WERI-Rb-1 (cell line): ENCODE results near the gene OR1K1.
"Not testable (repeated sequence)": the region's sequence is repeated elsewhere in the genome, so short reads cannot be mapped to it uniquely, and the experiment has no call there.

Source experiments
- DNase-seq: peaks from one replicate; pipeline ENCODE4 v3.0.0-alpha.2; 2020
- H3K27ac ChIP-seq: fragments of 250-450 bp; sonication (Bioruptor Pico); 2 replicates; pipeline ENCODE4 v1.5.1; 2020; ENCODE audit warnings: mild to moderate bottlenecking, moderate library complexity
- H3K27me3 ChIP-seq: fragments of 250-450 bp; sonication (Bioruptor Pico); 2 replicates; pipeline ENCODE4 v1.5.1; 2021; ENCODE audit warnings: mild to moderate bottlenecking, low read depth, moderate library complexity; ENCODE audit not compliant: insufficient read depth, severe bottlenecking
- H3K36me3 ChIP-seq: fragments of 250-450 bp; sonication (Bioruptor Pico); 2 replicates; pipeline ENCODE4 v1.5.1; 2020; ENCODE audit warnings: mild to moderate bottlenecking, moderate library complexity
- H3K4me3 ChIP-seq: 2 replicates; pipeline ENCODE4 v1.5.1; 2011; ENCODE audit warnings: low read depth, mild to moderate bottlenecking, control low read depth, low read length
- H3K9me3 ChIP-seq: fragments of 250-450 bp; sonication (Bioruptor Pico); 2 replicates; pipeline ENCODE4 v1.5.1; 2021; ENCODE audit warnings: mild to moderate bottlenecking, moderate library complexity; ENCODE audit not compliant: severe bottlenecking
- TF ChIP-seq, protein P1 (sequence below): IDR thresholded peaks from 2 replicates; pipeline ENCODE4 v1.5.1; 2011; ENCODE audit warnings: low read depth, mild to moderate bottlenecking, control low read depth, inconsistent platforms, low read length

OR1K1 gene

GRCh38 chr9:122822056-122822455, 22.1 kb downstream of the OR1K1 start:
- no peak overlapping the region for H3K27ac ChIP-seq
- TF ChIP-seq, protein P1, sequence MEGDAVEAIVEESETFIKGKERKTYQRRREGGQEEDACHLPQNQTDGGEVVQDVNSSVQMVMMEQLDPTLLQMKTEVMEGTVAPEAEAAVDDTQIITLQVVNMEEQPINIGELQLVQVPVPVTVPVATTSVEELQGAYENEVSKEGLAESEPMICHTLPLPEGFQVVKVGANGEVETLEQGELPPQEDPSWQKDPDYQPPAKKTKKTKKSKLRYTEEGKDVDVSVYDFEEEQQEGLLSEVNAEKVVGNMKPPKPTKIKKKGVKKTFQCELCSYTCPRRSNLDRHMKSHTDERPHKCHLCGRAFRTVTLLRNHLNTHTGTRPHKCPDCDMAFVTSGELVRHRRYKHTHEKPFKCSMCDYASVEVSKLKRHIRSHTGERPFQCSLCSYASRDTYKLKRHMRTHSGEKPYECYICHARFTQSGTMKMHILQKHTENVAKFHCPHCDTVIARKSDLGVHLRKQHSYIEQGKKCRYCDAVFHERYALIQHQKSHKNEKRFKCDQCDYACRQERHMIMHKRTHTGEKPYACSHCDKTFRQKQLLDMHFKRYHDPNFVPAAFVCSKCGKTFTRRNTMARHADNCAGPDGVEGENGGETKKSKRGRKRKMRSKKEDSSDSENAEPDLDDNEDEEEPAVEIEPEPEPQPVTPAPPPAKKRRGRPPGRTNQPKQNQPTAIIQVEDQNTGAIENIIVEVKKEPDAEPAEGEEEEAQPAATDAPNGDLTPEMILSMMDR: no peak
- H3K9me3 ChIP-seq: no peaks in the 10 kb centered on the region
- DNase-seq: peak; percentile 59
- no peak overlapping the region for H3K4me3 ChIP-seq
- no peaks in the 10 kb centered on the region for H3K27me3 ChIP-seq
- peaks cover 66% of the 10 kb centered on the region for H3K36me3 ChIP-seq

DNA sequence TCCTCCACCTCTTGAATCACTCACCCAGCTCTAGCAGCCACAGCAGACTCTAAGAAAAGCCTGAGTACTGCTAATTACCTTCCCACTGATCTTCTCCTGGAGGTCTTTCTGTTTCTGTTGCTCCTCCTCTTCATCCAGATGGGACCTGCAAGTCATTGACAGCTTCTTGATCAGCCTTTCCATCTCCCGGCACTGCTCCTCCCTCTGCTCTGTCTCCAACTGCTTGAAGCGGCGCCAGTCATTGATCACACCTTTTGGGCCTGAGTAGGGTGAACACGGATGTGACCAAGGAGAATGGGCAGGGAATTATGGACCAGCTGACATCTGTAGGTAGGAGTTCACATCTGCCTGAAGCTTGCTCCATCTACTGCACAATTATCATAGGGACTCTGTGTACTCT, 23.0 kb downstream of the OR1K1 start:
- Histone ChIP-seq H3K27ac (no peak overlapping the region), H3K27me3 (no peaks in the 10 kb centered on the region), H3K4me3 (no peak overlapping the region), H3K36me3 (peaks cover 60% of the 10 kb centered on the region), H3K9me3 (no peaks in the 10 kb centered on the region)
- TF ChIP-seq, protein P1: no peak
- DNase-seq: no peak

- no peaks in the 10 kb centered on the region for H3K9me3 ChIP-seq
- TF ChIP-seq, protein P1: no peak
- peak overlapping the region; percentile 81 for H3K27ac ChIP-seq
- peaks cover 37% of the 10 kb centered on the region for H3K36me3 ChIP-seq
- H3K27me3 ChIP-seq: no peaks in the 10 kb centered on the region
- DNase-seq: no peak
- H3K4me3 ChIP-seq: peak overlapping the region; percentile 85
Observed at GRCh38 chr9:122827761-122828093, 27.8 kb downstream of the OR1K1 start.

- DNase-seq, H3K9me3 ChIP-seq, H3K27me3 ChIP-seq: not testable (repeated sequence)
- Histone ChIP-seq H3K36me3 (peaks cover 29% of the 10 kb centered on the region), H3K4me3 (peak overlapping the region; percentile 85), H3K27ac (peak overlapping the region; percentile 81)
Observed at GRCh38 chr9:122828965-122829284, 29.0 kb downstream of the OR1K1 start.

GRCh38 chr9:122832194-122832593, 32.3 kb downstream of the OR1K1 start:
- Histone ChIP-seq H3K9me3 (no peaks in the 10 kb centered on the region), H3K36me3 (no peaks in the 10 kb centered on the region), H3K4me3 (no peak overlapping the region), H3K27ac (no peak overlapping the region), H3K27me3 (no peaks in the 10 kb centered on the region)
- DNase-seq: no peak
- TF ChIP-seq, protein P1: no peak

- no peaks in the 10 kb centered on the region for H3K27me3 ChIP-seq
- DNase-seq: peak; percentile 37
- H3K4me3 ChIP-seq: no peak overlapping the region
- no peaks in the 10 kb centered on the region for H3K9me3 ChIP-seq
- no peaks in the 10 kb centered on the region for H3K36me3 ChIP-seq
- H3K27ac ChIP-seq: no peak overlapping the region
- TF ChIP-seq, protein P1: peak; percentile 55; the same call in 1 of the 2 replicates
Observed at GRCh38 chr9:122835313-122835731, 35.4 kb downstream of the OR1K1 start.
